Panc1 (cell line): Measurements from ENCODE around the gene GDAP1L1.

Source experiments
- CTCF ChIP-seq: fragments of 450-650 bp; IDR thresholded peaks from 2 replicates; pipeline ENCODE4 v1.5.1; 2017; ENCODE audit warnings: mild to moderate bottlenecking
- POLR2AphosphoS5 ChIP-seq: IDR thresholded peaks from 2 replicates; pipeline ENCODE4 v1.6.1; 2012; ENCODE audit warnings: mild to moderate bottlenecking, low read depth, low read length, moderate library complexity

GRCh38 chr20:44219170-44219730 is 27.9 kb upstream of the GDAP1L1 start:
- TF ChIP-seq CTCF (no peak), POLR2AphosphoS5 (no peak)
